IMR-90 (cell line): ENCODE measurements around the gene RHOD. TPM values are rescaled to one million over a fixed set of nuclear protein-coding genes. Genes with fewer than 3 reads are reported as not detected.

Experiments
- ATAC-seq: fragments of 200-7000 bp; cut with Tn5 transposase; 2 replicates; pipeline ENCODE4 v1.9.1; 2020; ENCODE audit warnings: low read depth, mild to moderate bottlenecking, moderate library complexity
- BruUV-seq: library from RNA; stranded (reverse); fragments of 400-500 nt; replicated peaks from 2 replicates; lab custom pipeline; 2021; lab: Mats Ljungman, UMichigan
- CTCF ChIA-PET: fragments of 300-600 bp; formaldehyde crosslinking; extraction: SDS; loops from one replicate; lab custom pipeline; 2021; ENCODE audit warnings: antibody characterized with exemption; lab: Yijun Ruan, JAX
- POLR2A ChIA-PET: fragments of 300-600 bp; sonication (Branson Sonifier 250); formaldehyde crosslinking; loops from one replicate; lab custom pipeline; 2022; ENCODE audit warnings: antibody characterized with exemption; ENCODE audit not compliant: unreplicated experiment; lab: Charles Lee
- DNase-seq: peaks from one replicate; pipeline ENCODE4 v3.0.0; 2013
- H2AFZ ChIP-seq: replicated peaks from 2 replicates; pipeline ENCODE3; 2013; ENCODE audit warnings: low read length, mild to moderate bottlenecking; ENCODE audit not compliant: poor library complexity
- H2AK5ac ChIP-seq: 2 replicates; pipeline ENCODE4 v1.6.1; 2013; ENCODE audit warnings: low read depth, low read length, inconsistent platforms
- H2AK9ac ChIP-seq: replicated peaks from 2 replicates; pipeline ENCODE3; 2013; ENCODE audit warnings: mild to moderate bottlenecking, low read depth, low read length, moderate library complexity; ENCODE audit not compliant: poor library complexity
- H2BK120ac ChIP-seq: 2 replicates; pipeline ENCODE4 v1.6.1; 2013; ENCODE audit warnings: low read depth, low read length, inconsistent platforms
- H2BK15ac ChIP-seq: 3 replicates; pipeline ENCODE4 v1.6.1; 2013; ENCODE audit warnings: low read depth, low read length, inconsistent platforms
- H2BK20ac ChIP-seq: 2 replicates; pipeline ENCODE4 v1.6.1; 2013; ENCODE audit warnings: low read depth, mild to moderate bottlenecking, inconsistent platforms, low read length, moderate library complexity
- H2BK5ac ChIP-seq: 2 replicates; pipeline ENCODE4 v1.6.1; 2013; ENCODE audit warnings: mild to moderate bottlenecking, low read depth, low read length, inconsistent platforms; ENCODE audit not compliant: poor library complexity, severe bottlenecking
- H3K14ac ChIP-seq: replicated peaks from 2 replicates; pipeline ENCODE4 v1.6.1; 2013; ENCODE audit warnings: low read depth, low read length, inconsistent platforms
- H3K18ac ChIP-seq: 2 replicates; pipeline ENCODE4 v1.6.1; 2013; ENCODE audit warnings: low read depth, low read length, control low read depth
- H3K23ac ChIP-seq: 2 replicates; pipeline ENCODE4 v1.6.1; 2013; ENCODE audit warnings: low read depth, low read length, inconsistent platforms
- H3K27ac ChIP-seq: 2 replicates; pipeline ENCODE4 v1.5.1; 2013; ENCODE audit warnings: mild to moderate bottlenecking, control low read depth, low read length; ENCODE audit not compliant: insufficient read depth
- H3K27me3 ChIP-seq: 2 replicates; pipeline ENCODE4 v1.6.1; 2013; ENCODE audit warnings: low read length; ENCODE audit not compliant: control insufficient read depth, insufficient read depth
- H3K36me3 ChIP-seq: 2 replicates; pipeline ENCODE4 v1.6.1; 2013; ENCODE audit warnings: low read length, mixed read lengths; ENCODE audit not compliant: control insufficient read depth, insufficient read depth
- H3K4ac ChIP-seq: 2 replicates; pipeline ENCODE4 v1.6.1; 2013; ENCODE audit warnings: low read depth, low read length, inconsistent platforms
- H3K4me1 ChIP-seq: 2 replicates; pipeline ENCODE4 v1.6.1; 2013; ENCODE audit warnings: low read length, mixed read lengths; ENCODE audit not compliant: control insufficient read depth, insufficient read depth
- H3K4me2 ChIP-seq: 2 replicates; pipeline ENCODE4 v1.6.1; 2013; ENCODE audit warnings: low read depth, mild to moderate bottlenecking, control low read depth, low read length, moderate library complexity
- H3K4me3 ChIP-seq: 2 replicates; pipeline ENCODE4 v1.5.1; 2013; ENCODE audit warnings: low read depth, mild to moderate bottlenecking, control low read depth, low read length, moderate library complexity; ENCODE audit not compliant: insufficient read depth
- H3K56ac ChIP-seq: 2 replicates; pipeline ENCODE4 v1.6.1; 2013; ENCODE audit warnings: low read length, inconsistent platforms; ENCODE audit not compliant: insufficient read depth; ENCODE audit errors: extremely low read depth
- H3K79me1 ChIP-seq, 2 experiments: 2 replicates each; pipeline ENCODE4 v1.6.1; 2013; ENCODE audit warnings: low read length in 2 of 2, inconsistent platforms in 1 of 2, low read depth in 1 of 2
- H3K9ac ChIP-seq: 2 replicates; pipeline ENCODE4 v1.6.1; 2013; ENCODE audit warnings: low read depth, low read length, control low read depth
- H3K9me1 ChIP-seq: 2 replicates; pipeline ENCODE4 v1.6.1; 2013; ENCODE audit warnings: low read length, inconsistent platforms; ENCODE audit not compliant: insufficient read depth
- H3K9me3 ChIP-seq: 2 replicates; pipeline ENCODE4 v1.6.1; 2013; ENCODE audit warnings: low read length; ENCODE audit not compliant: control insufficient read depth, insufficient read depth
- H4K20me1 ChIP-seq: 2 replicates; pipeline ENCODE4 v1.6.1; 2013; ENCODE audit warnings: low read length, inconsistent platforms; ENCODE audit not compliant: insufficient read depth
- H4K5ac ChIP-seq: 2 replicates; pipeline ENCODE4 v1.6.1; 2013; ENCODE audit warnings: mild to moderate bottlenecking, low read depth, low read length, control low read depth
- H4K8ac ChIP-seq, 2 experiments: 2 replicates each; pipeline ENCODE4 v1.6.1; 2013; ENCODE audit warnings: low read depth in 2 of 2, low read length in 2 of 2, control low read depth in 1 of 2, inconsistent platforms in 1 of 2
- H4K91ac ChIP-seq: 2 replicates; pipeline ENCODE4 v1.6.1; 2013; ENCODE audit warnings: low read depth, low read length, inconsistent platforms; ENCODE audit not compliant: insufficient read depth
- CEBPB ChIP-seq: IDR thresholded peaks from 2 replicates; pipeline ENCODE4 v1.6.1; 2012; ENCODE audit warnings: low read depth, low read length, improper control_type of control experiment
- FOS ChIP-seq: fragments of 150-350 bp; IDR thresholded peaks from 2 replicates; pipeline ENCODE4 v1.6.1; 2016; ENCODE audit warnings: low read depth, low read length
- WGBS, 2 experiments: methylation state at CpG; one replicate each; pipeline versions ENCODE4 v1.1.5 to v1.1.7; 2013; ENCODE audit warnings: missing lambda C conversion rate in 2 of 2; ENCODE audit not compliant: insufficient read length in 1 of 2; ENCODE audit errors: extremely low coverage in 2 of 2; 5-methylcytosine and 5-hydroxymethylcytosine counted together
- dilution Hi-C: fragments of 300-500 bp; cut with HindIII; formaldehyde crosslinking; loops from one replicate; pipeline ENCODE4 v1.14.3; 2018; ENCODE audit warnings: low sequenced_read_pairs; ENCODE audit not compliant: unreplicated experiment
- in situ Hi-C: fragments of 300-500 bp; cut with MboI; formaldehyde crosslinking; loops from 3 replicates; pipeline ENCODE4 v1.14.3; 2019; ENCODE audit warnings: low sequenced_read_pairs, inconsistent platforms, mixed read lengths
- intact Hi-C: fragments of 100-400 bp; cut with micrococcal nuclease; formaldehyde crosslinking; loops from 2 replicates; pipeline ENCODE4 v1.10.0; 2022
- polyA plus RNA-seq, 3 experiments: library from polyadenylated mRNA; depleted of rRNA; stranded (reverse); fragments of >200 nt; gene quantifications; 2 replicates each; pipeline ENCODE4 v1.2.3, GENCODE V29; 2012; ENCODE audit warnings: low replicate concordance in 1 of 3
- total RNA-seq: library from RNA; depleted of rRNA; stranded (reverse); fragments of >200 nt; gene quantifications from 2 replicates; pipeline ENCODE4 v1.2.3, GENCODE V29; 2012

Gene RHOD
- total and polyA plus RNA-seq, 2 of the 4 experiments (the other 2 are of a cell fraction), result 4.7 to 10.9 TPM

DNA sequence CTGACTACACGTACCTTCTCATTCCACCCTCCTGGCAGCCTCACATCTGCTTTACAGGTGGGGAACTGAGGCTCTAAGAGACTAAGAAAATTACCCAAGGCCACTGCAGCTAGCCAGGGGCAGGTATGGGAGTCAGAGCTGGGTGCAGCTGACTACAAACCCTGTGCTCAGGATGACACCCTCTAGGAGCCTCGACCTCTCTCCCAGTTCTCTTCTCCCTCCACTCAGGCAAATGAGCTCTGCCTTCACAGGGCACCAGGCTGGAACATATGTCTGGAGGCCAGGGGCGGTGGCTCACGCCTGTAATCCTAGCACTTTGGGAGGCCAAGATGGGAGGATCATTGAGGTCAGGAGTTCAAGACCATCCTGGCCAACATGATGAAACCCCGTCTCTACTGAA is 29.7 kb upstream of the RHOD start:
- TF ChIP-seq CEBPB (no peak), FOS (no peak)
- Histone ChIP-seq H3K4me3 (no peak overlapping the region), H2AK5ac (peak overlapping the region; percentile 21; the same call in 1 of the 2 replicates), H4K8ac (no peak overlapping the region), H3K23ac (no peak overlapping the region), H3K79me1 (no peaks in the 10 kb centered on the region), H3K9me1 (peaks cover 2% of the 10 kb centered on the region), H2AFZ (no peak overlapping the region), H2BK5ac (no peak overlapping the region), H3K56ac (no peak overlapping the region), H2BK15ac (no peak overlapping the region), H3K27ac (no peak overlapping the region), H2BK20ac (no peak overlapping the region), H4K5ac (no peak overlapping the region), H3K4me2 (no peak overlapping the region), H3K14ac (no peak overlapping the region), H4K20me1 (0 out of 2 replicates have a peak, but pooled peaks cover 3% of the 10 kb centered on the region), H2AK9ac (no peak overlapping the region), H3K4ac (peak overlapping the region; percentile 6; the same call in 1 of the 2 replicates), H3K36me3 (no peaks in the 10 kb centered on the region), H3K18ac (no peak overlapping the region), H3K9ac (no peak overlapping the region), H2BK120ac (no peak overlapping the region), H3K9me3 (no peaks in the 10 kb centered on the region), H3K4me1 (peaks cover 10% of the 10 kb centered on the region), H4K91ac (no peak overlapping the region), H3K27me3 (peaks cover 13% of the 10 kb centered on the region)
- DNase-seq, result no peak
- no TSS peak for BruUV-seq
- dilution Hi-C loops (no loop called here), in situ Hi-C loops (no loop called here), intact Hi-C loops (no loop called here)
- ChIA-PET POLR2A (no interaction called here), CTCF (interaction anchor here (0.6 kb wide), 1 partner anchor 143 kb away, joined by 3 read pairs; no protein-coding TSS in a partner anchor)
- no CpG with 5 or more reads among the region's 5 CpGs for WGBS, 2 experiments
- no peak for ATAC-seq
